Kidney (tissue), 14 donors: ENCODE results near the gene KIAA1614. TPM values are rescaled to one million over a fixed set of nuclear protein-coding genes. Genes with fewer than 3 reads are reported as not detected.

Experiments used
- DNase-seq, 5 donors: peaks; one replicate each; pipeline ENCODE4 v3.0.0-alpha.2; 2013 to 2020
- FAIRE-seq: peaks from 2 replicates; lab custom pipeline; 2012; peaks lifted over from hg19 to GRCh38; lab: Jason Lieb, UNC
- H3K27ac ChIP-seq, 2 donors: one replicate each; pipeline ENCODE4 v1.7.0; 2013; ENCODE audit warnings: low read depth in 2 of 2, low read length in 2 of 2, inconsistent platforms in 1 of 2
- H3K27me3 ChIP-seq: one replicate; pipeline ENCODE4 v1.7.1; 2013; ENCODE audit warnings: low read length, inconsistent platforms; ENCODE audit not compliant: control insufficient read depth, insufficient read depth
- H3K36me3 ChIP-seq, 3 donors: one replicate each; pipeline versions ENCODE4 v1.7.0 to v1.7.1; 2013; ENCODE audit warnings: low read length in 3 of 3, control low read depth in 1 of 3, inconsistent platforms in 1 of 3; ENCODE audit not compliant: insufficient read depth in 3 of 3, control insufficient read depth in 2 of 3
- H3K4me1 ChIP-seq, 3 donors: one replicate each; pipeline versions ENCODE4 v1.7.0 to v1.7.1; 2013; ENCODE audit warnings: low read length in 3 of 3, inconsistent platforms in 1 of 3, low read depth in 1 of 3; ENCODE audit not compliant: control insufficient read depth in 2 of 3, insufficient read depth in 2 of 3
- H3K4me3 ChIP-seq, 3 donors: one replicate each; pipeline versions ENCODE4 v1.7.0 to v1.8.1; 2013; ENCODE audit warnings: low read length in 3 of 3, control low read depth in 1 of 3, inconsistent platforms in 1 of 3
- H3K9ac ChIP-seq, 3 donors: one replicate each; pipeline versions ENCODE4 v1.7.0 to v1.7.1; 2013; ENCODE audit warnings: low read length in 3 of 3, control low read depth in 1 of 3, inconsistent platforms in 1 of 3
- H3K9me3 ChIP-seq, 3 donors: one replicate each; pipeline versions ENCODE4 v1.7.0 to v1.7.1; 2013; ENCODE audit warnings: low read length in 3 of 3, control low read depth in 1 of 3, inconsistent platforms in 1 of 3; ENCODE audit not compliant: control insufficient read depth in 2 of 3, insufficient read depth in 1 of 3
- intact Hi-C: fragments of 100-400 bp; cut with DNase I; formaldehyde crosslinking; loops from one replicate; pipeline ENCODE4 v1.11.1; 2022
- polyA plus RNA-seq: library from polyadenylated mRNA; stranded (reverse); fragments of 350-450 nt; fragmentation: Illumina TruSeq; extraction: RNeasy Lipid Tissue Mini Kit (QIAGEN cat#74804); gene quantifications from one replicate; pipeline ENCODE4 v1.2.3, GENCODE V29; 2014; ENCODE audit warnings: low read depth, low replicate concordance; ENCODE audit not compliant: insufficient read depth
- total RNA-seq: library from RNA; stranded (reverse); fragmentation: NEBNext Ultra II Directional; extraction: Animal tissue kit (Norgen Biotek cat#: 25700); gene quantifications from one replicate; pipeline ENCODE4 v1.2.1, GENCODE V29; 2021
- TF ChIP-seq, protein P1 (sequence below): IDR thresholded peaks from 3 replicates; pipeline ENCODE4 v1.5.1; 2012; ENCODE audit warnings: mild to moderate bottlenecking, moderate library complexity, borderline replicate concordance; ENCODE audit not compliant: insufficient read depth; ENCODE audit errors: extremely low read depth
- donor health status: control.
- donor health status: control.
- donor health status: control.
- donor health status: control.
- donor health status: control.
- donor health status: DM: yes; HTN: yes; CAD: no.
- donor health status: Normal renal cell carcinoma (clear cell type).

Gene KIAA1614
- total and polyA plus RNA-seq, 2 donors from 2014 or later: 5.4 to 12.3 TPM

DNA sequence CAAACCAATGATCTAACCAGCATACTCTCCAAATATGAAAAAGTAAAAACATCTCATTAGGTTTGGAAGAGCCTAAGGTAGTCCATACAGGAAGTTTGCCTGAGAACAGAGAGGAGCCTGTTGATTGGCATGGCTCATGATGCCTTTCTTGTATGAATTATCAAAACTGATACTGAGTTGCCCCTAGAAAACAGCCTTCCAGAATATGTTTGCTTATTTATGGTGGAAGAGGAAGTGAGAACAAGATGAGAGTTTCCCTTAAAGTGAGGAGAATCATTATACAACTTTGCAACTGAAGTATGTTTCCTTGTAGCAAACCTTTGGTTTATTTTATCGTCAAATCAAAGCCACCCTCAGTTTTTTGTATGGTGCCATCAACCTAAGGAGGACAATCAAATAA, 23.8 kb upstream of the KIAA1614 start:
- no peak overlapping the region for H3K4me3 ChIP-seq
- DNase-seq: no peak
- no peaks in the 10 kb centered on the region for H3K36me3 ChIP-seq
- no peak overlapping the region for H3K27ac ChIP-seq
- H3K9ac ChIP-seq: no peak overlapping the region
- no peaks in the 10 kb centered on the region for H3K27me3 ChIP-seq
- intact Hi-C loops: loop anchor here (10.0 kb wide), 1 partner anchor 276 kb away; no protein-coding TSS in a partner anchor
- peaks cover 0 to 7% (median 5%) of the 10 kb centered on the region in 3 donors for H3K4me1 ChIP-seq
- TF ChIP-seq, protein P1, sequence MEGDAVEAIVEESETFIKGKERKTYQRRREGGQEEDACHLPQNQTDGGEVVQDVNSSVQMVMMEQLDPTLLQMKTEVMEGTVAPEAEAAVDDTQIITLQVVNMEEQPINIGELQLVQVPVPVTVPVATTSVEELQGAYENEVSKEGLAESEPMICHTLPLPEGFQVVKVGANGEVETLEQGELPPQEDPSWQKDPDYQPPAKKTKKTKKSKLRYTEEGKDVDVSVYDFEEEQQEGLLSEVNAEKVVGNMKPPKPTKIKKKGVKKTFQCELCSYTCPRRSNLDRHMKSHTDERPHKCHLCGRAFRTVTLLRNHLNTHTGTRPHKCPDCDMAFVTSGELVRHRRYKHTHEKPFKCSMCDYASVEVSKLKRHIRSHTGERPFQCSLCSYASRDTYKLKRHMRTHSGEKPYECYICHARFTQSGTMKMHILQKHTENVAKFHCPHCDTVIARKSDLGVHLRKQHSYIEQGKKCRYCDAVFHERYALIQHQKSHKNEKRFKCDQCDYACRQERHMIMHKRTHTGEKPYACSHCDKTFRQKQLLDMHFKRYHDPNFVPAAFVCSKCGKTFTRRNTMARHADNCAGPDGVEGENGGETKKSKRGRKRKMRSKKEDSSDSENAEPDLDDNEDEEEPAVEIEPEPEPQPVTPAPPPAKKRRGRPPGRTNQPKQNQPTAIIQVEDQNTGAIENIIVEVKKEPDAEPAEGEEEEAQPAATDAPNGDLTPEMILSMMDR: no peak
- no peaks in the 10 kb centered on the region for H3K9me3 ChIP-seq
- no peak for FAIRE-seq

- no peaks in the 10 kb centered on the region for H3K9me3 ChIP-seq
- peaks cover 0 to 7% (median 5%) of the 10 kb centered on the region in 3 donors for H3K4me1 ChIP-seq
- intact Hi-C loops: loop anchor here (10.0 kb wide), 1 partner anchor 275 kb away; no protein-coding TSS in a partner anchor
- H3K36me3 ChIP-seq: no peaks in the 10 kb centered on the region
- H3K27me3 ChIP-seq: no peaks in the 10 kb centered on the region
- no peak overlapping the region for H3K27ac ChIP-seq
- FAIRE-seq (no peak), DNase-seq (no peak)
- TF ChIP-seq, protein P1: no peak
- H3K4me3 ChIP-seq: no peak overlapping the region
- no peak overlapping the region for H3K9ac ChIP-seq
Observed at GRCh38 chr1:180889325-180889724, 23.4 kb upstream of the KIAA1614 start.

DNA sequence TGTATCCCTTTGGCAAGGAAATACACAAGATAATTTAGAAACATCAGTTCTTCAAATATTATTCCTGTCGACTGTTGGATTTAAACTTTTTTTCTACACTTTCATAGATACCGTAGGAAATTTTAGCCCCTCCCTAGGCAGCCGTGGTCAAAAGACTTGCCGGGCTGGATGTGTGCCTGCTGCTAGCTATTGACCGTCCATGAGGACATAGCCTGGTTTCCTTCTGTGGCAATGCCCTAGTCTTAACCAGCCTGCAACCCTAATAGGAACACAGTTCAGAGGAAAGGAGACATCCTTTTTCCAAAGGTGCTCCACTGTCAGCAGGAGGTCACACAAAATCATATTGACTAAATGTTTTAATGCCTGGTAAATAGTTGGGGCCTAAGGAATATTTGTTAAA, 20.4 kb upstream of the KIAA1614 start:
- H3K36me3 ChIP-seq: no peaks in the 10 kb centered on the region
- FAIRE-seq (no peak), DNase-seq (no peak)
- intact Hi-C loops: no loop called here
- peaks cover 0 to 7% (median 5%) of the 10 kb centered on the region in 3 donors for H3K4me1 ChIP-seq
- no peaks in the 10 kb centered on the region for H3K27me3 ChIP-seq
- no peak overlapping the region for H3K9ac ChIP-seq
- peak overlapping the region in 1 of 2 donors; percentile 20 for H3K27ac ChIP-seq
- no peak overlapping the region for H3K4me3 ChIP-seq
- H3K9me3 ChIP-seq: no peaks in the 10 kb centered on the region
- TF ChIP-seq, protein P1: no peak

DNA sequence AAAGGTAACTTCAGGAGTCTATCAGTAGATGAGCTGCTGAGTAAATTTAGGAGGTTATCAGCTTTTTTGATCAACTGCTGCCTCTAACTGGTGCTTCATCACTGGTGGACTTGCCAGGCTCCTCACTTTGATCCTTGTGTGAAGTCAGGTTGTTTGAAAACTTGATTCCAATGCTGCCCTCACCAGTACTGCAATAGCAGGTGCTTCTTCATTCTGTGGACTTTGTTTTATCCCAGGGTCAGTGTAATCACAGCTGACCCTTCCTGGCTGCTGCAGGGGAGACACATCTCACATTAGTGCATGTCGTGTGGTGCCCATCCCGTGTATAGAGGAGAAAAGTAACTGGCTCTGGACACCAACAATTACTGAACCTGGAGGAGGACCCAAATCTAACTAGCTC, 20.0 kb upstream of the KIAA1614 start:
- Histone ChIP-seq H3K4me1 (peaks cover 0 to 7% (median 5%) of the 10 kb centered on the region in 3 donors), H3K27ac (no peak overlapping the region), H3K4me3 (no peak overlapping the region), H3K36me3 (no peaks in the 10 kb centered on the region), H3K9ac (no peak overlapping the region), H3K9me3 (no peaks in the 10 kb centered on the region), H3K27me3 (no peaks in the 10 kb centered on the region)
- intact Hi-C loops: no loop called here
- DNase-seq: no peak
- no peak for FAIRE-seq
- TF ChIP-seq, protein P1: no peak
